SH-SY5Y (cell line): Measurements from ENCODE around the gene GTF2IRD1.

ENCODE experiments used
- GATA2 ChIP-seq: IDR thresholded peaks from 2 replicates; pipeline ENCODE4 v1.6.1; 2011; ENCODE audit warnings: mild to moderate bottlenecking, low read depth, low read length
- GATA3 ChIP-seq: IDR thresholded peaks from 2 replicates; pipeline ENCODE4 v1.6.1; 2011; ENCODE audit warnings: low read depth, mild to moderate bottlenecking, low read length, moderate library complexity

DNA sequence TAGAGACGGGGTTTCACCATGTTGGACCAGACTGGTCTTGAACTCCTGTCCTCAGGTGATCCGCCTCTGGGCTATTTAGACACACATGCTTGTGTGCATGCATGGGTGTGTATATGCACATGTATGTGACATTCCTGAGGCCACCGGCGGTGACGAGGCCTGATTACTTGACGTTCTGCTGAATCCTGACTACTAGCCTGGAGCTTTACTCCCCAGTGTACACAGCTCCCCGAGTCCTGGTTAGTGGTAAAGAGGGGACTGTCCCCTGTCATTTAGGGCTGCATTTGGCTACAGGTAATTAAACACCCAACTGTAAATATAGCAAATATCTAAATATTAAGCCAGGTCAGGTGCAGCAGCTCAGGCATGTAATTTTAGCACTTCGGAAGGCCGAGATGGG is 14.2 kb downstream of the GTF2IRD1 start:
- no peak for TF ChIP-seq GATA2
- no peak for TF ChIP-seq GATA3
